Measurements from ENCODE around the gene CALCB. TPM values are rescaled to one million over a fixed set of nuclear protein-coding genes. Genes with fewer than 3 reads are reported as not detected.

Gene CALCB
- total and polyA plus RNA-seq, 2 of the 8 experiments (the other 6 are each of a cell fraction or from before 2014, with no cell fraction given) = 3.7 to 4.2 TPM

GRCh38 chr11:15099267-15099666, 25.9 kb downstream of the CALCB start (continued):
- no peak for TF ChIP-seq GABPA (IDR thresholded peaks at IDR 0.05; ENCODE audit: borderline replicate concordance, insufficient read depth, low read length)
- no peak for TF ChIP-seq TAF1 (IDR thresholded peaks at IDR 0.05; ENCODE audit: low read depth, low read length)
- TF ChIP-seq ZNF274 (IDR thresholded peaks at IDR 0.05; ENCODE audit: borderline replicate concordance, extremely low read depth, low read length) = no peak
- TF ChIP-seq ASH2L (IDR thresholded peaks at IDR 0.05; ENCODE audit: low read length) = no peak
- no peak for TF ChIP-seq POLR2A (IDR thresholded peaks at IDR 0.05; ENCODE audit: control extremely low read depth in 1 of 2, low read depth in 2 of 2, low read length in 2 of 2)
